Astrocyte of the hippocampus (primary cell): ENCODE data around the gene GMCL1.
"Not testable (repeated sequence)": the region's sequence is repeated elsewhere in the genome, so short reads cannot be mapped to it uniquely, and the experiment has no call there.

Source experiments
- DNase-seq: peaks from one replicate; pipeline ENCODE4 v3.0.0; 2011; ENCODE audit warnings: low read depth, low spot score

GMCL1 gene

DNA sequence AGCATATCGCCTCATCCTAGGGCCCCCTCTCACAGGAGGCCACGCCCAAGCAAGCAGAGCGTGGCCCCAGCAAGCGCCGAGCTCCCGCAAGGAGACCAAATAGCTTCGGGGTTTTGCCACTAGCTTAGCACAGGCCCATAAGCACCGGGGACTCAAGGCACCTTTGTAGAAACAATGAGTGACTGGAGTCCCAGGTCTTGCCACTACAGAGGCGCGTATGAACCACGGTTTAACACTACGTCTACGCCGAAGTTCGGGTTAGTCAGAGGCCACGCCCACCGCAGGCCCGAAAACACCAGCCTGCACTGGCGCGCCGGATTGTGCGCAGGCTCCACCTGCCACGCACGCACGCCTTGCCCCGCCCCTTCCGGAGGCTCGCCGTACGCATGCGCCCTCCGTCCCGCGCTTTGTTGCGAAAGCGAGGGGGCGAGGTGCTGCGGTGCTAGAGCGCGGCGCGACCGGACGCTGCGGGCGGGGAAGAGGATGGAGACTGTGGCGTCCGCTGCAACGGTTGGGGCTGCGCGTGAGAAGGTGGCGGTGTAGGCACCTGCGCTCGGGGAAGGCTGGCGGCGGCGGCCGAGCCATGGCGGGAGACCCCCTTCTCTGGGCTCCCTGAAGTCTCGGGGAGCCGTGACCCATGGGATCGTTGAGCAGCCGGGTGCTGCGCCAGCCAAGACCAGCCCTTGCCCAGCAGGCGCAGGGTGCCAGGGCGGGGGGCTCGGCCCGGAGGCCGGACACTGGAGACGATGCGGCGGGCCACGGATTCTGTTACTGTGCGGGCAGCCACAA, at the start of gene GMCL1:
Gene GMCL1, plus strand, starts transcription at position 405 of the 789 bp plus-strand sequence. Its CDS starts 233 bp downstream, at position 638.
- DNase-seq = peak; percentile 99

DNA sequence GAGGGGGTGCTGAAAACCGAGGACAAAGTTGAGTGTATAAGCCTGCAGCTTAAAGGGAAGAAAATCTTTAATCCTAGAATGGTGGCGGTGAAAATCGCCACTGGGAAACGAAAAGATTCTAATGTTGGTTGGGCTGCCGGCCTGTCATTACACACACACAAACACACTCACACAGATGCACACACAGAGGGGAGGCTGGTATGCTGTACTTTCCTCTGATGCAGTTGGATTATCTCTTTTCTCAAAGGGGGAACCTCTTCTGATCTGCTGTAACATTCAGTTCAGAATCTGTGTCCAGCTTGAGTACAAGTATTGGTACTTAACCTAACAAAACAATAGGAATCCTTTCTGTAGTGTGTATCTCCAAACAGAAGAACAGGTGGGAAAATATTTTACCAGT, 48.5 kb upstream of the GMCL1 start:
- no peak for DNase-seq

- no peak for DNase-seq
Measured at GRCh38 chr2:69781321-69782248, 47.9 kb upstream of the GMCL1 start.

GRCh38 chr2:69784228-69784627, 45.2 kb upstream of the GMCL1 start:
- DNase-seq = no peak

GRCh38 chr2:69785358-69785757, 44.1 kb upstream of the GMCL1 start:
- DNase-seq = no peak

GRCh38 chr2:69786052-69786560, 43.4 kb upstream of the GMCL1 start:
- no peak for DNase-seq

DNA sequence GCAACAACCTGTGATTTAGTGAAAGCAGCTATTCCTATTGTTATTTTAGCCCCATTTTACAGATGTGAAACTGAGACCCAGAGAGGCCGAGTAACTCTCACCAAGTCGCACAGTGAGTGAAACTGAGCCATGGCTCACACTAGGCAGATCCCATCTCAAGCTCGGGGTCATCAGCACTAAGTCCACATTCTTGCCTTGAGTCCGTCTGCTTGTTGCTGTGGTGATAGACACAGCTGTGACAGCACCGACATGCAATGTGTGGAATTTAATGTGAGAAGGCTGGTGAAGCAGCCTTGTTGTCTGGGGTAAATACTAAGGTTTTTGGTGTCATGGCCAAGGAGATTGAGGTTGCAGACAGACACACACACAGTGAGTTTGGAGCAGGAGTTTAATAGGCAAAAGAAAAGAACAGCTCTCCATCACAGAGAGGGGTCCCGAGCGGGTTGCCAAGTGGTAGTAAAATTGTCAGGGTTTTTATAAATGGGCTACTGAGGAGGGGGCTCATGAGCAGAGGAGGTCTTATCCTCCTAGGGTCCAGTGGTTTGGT, 40.2 kb upstream of the GMCL1 start:
- DNase-seq = peak; percentile 95

DNA sequence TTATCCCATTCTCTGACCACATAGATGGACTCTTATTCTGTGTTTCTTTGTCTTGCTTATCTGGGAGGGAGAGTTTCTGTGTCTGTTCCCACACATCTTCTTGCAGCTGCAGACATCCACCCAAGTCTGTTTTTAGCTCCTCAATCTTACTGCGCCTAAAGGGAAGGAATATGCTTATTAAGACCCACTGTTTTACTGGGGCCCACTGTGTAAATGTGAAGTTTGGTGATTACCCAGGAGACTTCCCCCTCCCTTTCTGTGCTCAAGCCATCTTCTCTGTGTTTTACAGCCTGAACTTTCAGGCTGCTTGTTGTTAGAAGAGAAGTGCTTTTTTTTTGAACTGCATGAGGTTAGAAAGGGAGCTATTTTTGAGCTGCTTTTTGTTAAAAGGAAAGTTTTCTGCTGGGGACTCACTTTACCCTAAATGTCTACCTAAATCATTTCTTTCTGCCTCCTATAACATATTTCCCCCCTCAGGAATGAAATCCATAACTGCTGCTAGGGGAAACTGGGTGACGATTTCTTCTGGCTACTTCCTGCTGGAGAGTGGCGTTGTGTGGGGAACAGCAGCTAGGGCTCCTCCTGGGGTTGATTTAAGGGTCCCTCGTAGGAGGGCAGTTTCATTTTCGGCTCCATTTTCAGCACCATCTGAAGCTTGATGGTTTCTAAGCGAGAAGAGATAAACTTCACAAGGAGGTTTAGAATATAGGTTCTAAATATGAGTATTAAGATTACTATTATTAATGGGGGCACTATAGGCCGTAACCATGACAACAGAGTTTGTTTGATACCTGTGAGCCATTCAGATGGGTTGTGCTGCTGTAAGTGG, 39.5 kb upstream of the GMCL1 start:
- peak; percentile 41 for DNase-seq

DNA sequence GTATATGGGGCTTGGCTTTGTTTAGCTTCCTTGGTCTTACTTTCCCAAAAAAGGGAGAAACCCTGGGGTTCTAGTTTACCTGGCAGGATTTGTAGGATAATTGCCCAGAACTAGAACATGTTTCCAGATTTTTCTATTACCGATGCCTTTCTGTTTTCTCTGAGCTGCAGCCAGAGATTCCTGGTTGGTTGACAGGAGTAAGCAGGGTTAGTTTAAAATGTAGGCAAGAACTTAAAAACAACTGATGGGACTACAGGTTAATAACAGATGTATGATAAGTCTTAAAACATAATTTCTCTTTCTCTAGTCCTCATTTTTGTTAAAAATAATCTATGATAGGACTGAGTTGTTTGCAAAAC, 38.9 kb upstream of the GMCL1 start:
- DNase-seq = no peak

DNA sequence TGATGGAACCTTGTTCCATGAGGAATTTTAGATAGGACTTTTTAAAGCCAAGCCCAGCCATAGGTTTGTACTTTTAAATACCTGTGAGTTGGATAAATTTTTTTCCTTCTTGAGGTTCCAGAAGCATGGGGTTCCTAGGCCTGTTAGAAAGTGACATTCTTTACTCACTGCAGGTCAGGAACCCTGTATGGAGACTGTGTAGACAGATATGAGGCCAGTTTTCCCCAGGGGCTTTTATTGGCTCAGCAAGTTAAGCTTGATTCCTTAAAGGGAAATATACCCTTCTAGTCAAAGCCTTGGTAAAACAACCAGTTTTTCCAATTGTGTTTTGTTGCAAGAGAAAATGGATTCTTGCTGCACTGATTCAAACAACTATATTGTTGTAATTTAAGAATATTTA, 38.4 kb upstream of the GMCL1 start:
- no peak for DNase-seq

DNA sequence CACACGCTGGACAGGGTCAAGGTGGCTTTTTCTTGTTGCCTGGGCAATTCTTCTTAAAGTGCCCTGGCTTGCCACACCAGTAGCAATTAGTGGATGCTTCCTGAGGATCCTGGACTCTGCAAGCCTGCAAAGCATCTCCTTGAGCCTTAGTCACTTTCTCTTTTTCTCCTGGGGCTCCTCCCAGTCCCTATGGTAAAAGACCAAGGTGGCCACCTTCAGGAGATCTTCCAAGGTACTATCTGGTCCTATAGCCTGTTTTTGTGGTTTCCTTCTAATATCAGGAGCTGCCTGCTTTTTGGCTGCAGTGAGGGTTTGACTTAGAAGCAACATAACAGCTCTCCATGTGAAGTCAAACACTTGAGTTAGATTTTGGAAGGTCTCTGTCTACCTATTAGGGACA, 33.3 kb upstream of the GMCL1 start:
- DNase-seq = no peak

DNA sequence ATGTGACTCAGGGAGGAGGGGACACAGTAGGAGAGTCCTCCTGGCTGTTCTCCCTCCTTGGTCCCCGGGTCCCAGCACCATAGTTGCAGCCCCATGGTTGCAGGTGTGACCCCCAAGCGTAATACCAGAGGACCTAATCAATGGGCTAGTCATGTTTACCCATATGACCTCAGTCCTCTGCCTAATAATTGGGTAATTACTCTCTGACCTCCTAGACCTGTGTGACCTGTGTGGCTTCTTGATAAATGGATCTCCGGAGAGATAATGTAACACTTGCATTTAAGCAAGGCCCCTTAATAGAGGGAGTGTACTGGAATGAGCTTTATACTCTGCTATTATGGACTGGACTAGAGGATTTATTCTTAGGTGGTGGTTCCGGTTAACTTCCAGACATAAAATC, 32.2 kb upstream of the GMCL1 start:
- DNase-seq = no peak

DNA sequence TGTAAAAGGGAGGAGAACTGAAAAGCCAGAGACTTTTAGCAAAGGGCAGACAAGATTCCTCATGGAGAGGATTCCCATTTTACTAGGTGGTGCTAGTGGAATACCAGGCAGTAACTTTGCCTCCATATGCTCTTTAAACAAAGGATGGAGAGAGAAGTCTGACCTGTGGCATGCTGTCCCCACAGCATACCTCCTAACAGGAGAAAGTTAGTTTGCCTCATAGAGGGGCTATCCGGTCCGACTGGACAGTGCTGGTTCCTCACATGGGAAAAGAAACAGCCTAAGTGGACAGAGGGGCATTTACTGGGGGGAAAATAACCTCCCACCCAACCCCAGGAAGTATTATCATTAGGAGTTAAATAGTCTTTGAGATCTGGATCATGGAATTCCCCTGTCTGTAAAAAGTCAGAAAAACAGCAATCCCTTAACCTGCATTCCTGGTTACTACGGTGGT, 31.6 kb upstream of the GMCL1 start:
- DNase-seq = no peak

- peak; percentile 71 for DNase-seq
Measured at GRCh38 chr2:69798290-69798908, 31.1 kb upstream of the GMCL1 start.

GRCh38 chr2:69798909-69799526, 30.4 kb upstream of the GMCL1 start:
- DNase-seq = peak; percentile 54

DNA sequence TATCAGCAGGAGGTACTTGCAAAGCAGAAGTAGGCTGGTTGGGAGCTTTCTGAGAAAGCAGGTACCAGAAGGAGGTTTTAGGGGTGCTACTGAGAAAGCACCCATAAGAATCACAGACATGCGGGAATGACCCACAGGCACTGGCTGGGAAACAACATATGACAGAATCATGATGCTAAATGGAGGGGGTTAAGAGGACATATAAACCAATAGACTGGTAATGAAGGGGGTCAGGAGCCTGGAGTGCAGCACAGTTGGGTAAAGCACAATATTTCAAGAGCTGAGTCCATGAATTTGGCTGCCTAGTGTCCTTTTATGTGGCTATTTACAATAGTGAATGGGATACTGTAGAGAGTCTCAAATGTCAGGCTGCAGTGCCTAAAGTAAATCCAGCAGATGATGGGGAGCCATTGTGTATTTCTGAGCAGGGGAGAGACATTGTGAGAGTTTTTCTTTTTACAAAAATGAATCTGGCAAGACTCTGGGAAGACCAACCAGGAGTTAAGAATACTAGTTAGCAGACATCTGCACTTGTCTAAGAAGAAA, 27.6 kb upstream of the GMCL1 start:
- DNase-seq = no peak

GRCh38 chr2:69802781-69803367, 26.6 kb upstream of the GMCL1 start:
- DNase-seq = not testable (repeated sequence)

GRCh38 chr2:69804416-69804815, 25.0 kb upstream of the GMCL1 start:
- DNase-seq = no peak

DNA sequence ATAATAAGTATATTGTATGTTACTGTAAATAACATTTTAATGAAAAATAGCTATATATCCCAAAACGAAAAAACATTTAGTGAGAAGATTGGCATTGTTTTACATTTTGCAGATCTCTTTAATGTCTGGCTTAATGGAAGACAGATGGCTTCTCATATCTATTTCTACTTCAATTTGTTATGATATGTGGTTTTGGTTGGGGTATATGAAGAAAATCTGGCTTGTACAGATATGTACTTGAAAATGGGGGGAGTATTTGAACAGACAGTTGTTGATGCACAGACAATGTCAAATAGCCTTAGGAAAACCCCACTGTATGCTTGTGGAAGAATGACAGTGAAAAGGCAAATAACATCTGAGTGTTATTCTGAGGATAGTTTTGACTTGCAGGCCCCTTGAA, 23.6 kb upstream of the GMCL1 start:
- DNase-seq = no peak
